HUES48 (cell line): ENCODE measurements around the gene CLCF1.

Experiments used
- H3K27ac ChIP-seq: one replicate; pipeline ENCODE4 v1.7.0; 2013; ENCODE audit warnings: low read depth, low read length, inconsistent platforms
- H3K27me3 ChIP-seq: 2 replicates; pipeline ENCODE4 v1.6.1; 2013; ENCODE audit warnings: mild to moderate bottlenecking, low read length; ENCODE audit not compliant: control insufficient read depth, insufficient read depth
- H3K36me3 ChIP-seq: 2 replicates; pipeline ENCODE4 v1.6.1; 2013; ENCODE audit warnings: low read length; ENCODE audit not compliant: control insufficient read depth, insufficient read depth
- H3K4me1 ChIP-seq: 2 replicates; pipeline ENCODE4 v1.6.1; 2013; ENCODE audit warnings: mild to moderate bottlenecking, low read length; ENCODE audit not compliant: control insufficient read depth, insufficient read depth
- H3K4me3 ChIP-seq: 2 replicates; pipeline ENCODE4 v1.5.1; 2013; ENCODE audit warnings: mild to moderate bottlenecking, low read depth, low read length
- H3K9ac ChIP-seq: 2 replicates; pipeline ENCODE4 v1.6.1; 2013; ENCODE audit warnings: mild to moderate bottlenecking, low read depth, low read length, moderate library complexity
- H3K9me3 ChIP-seq: 2 replicates; pipeline ENCODE4 v1.6.1; 2013; ENCODE audit warnings: low read length; ENCODE audit not compliant: control insufficient read depth, insufficient read depth

The CLCF1 gene

DNA sequence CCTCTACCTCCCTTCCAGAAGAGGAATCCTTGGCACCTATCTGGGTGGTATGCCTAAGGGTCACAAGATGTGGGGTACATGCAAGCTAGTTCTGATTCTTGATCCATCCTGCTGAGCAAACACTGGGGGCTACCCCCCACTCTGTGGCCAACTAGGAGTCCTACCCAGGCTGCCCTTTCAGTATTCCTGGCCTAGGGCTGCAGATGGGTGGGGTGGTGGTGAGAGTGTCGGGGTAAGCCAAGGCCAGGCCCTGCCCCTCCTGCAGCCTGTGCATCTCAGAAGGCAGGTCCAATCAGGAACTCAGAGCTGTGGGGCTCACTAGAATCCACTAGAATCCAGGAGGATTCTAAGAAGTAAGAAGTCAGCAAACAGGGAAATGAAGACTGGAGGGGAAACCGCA lies 59.2 kb downstream of the CLCF1 start:
- Histone ChIP-seq H3K36me3 (peaks cover 8% of the 10 kb centered on the region; the same call in 1 of the 2 replicates), H3K27me3 (peaks cover 19% of the 10 kb centered on the region), H3K9me3 (no peaks in the 10 kb centered on the region), H3K4me3 (no peak overlapping the region), H3K9ac (no peak overlapping the region), H3K27ac (no peak overlapping the region), H3K4me1 (peaks cover 4% of the 10 kb centered on the region; the same call in 1 of the 2 replicates)
